GM23338 (cell line): ENCODE measurements around the gene SERPINA3. TPM values are rescaled to one million over a fixed set of nuclear protein-coding genes. Genes with fewer than 3 reads are reported as not detected.

Source experiments
- ATAC-seq: fragments of 200-7000 bp; cut with Tn5 transposase; 3 replicates; pipeline ENCODE4 v1.9.1; 2020
- DNase-seq: peaks from one replicate; pipeline ENCODE4 v3.0.0-alpha.2; 2015; ENCODE audit warnings: low spot score
- H2AFZ ChIP-seq: fragments of 200-600 bp; sonication (generic); 2 replicates; pipeline ENCODE4 v1.8.0; 2016; ENCODE audit warnings: antibody characterized with exemption, mild to moderate bottlenecking, moderate library complexity
- H3F3A ChIP-seq: fragments of 200-600 bp; sonication (generic); replicated peaks from 2 replicates; pipeline ENCODE4 v1.8.0; 2017; ENCODE audit warnings: antibody characterized with exemption, mixed run types, low read depth
- H3K27ac ChIP-seq: fragments of 200-600 bp; sonication (generic); 2 replicates; pipeline ENCODE4 v1.6.1; 2016; ENCODE audit warnings: low read depth
- H3K27me3 ChIP-seq: fragments of 200-600 bp; sonication (generic); 2 replicates; pipeline ENCODE4 v1.8.0; 2016; ENCODE audit warnings: mild to moderate bottlenecking, mixed run types, moderate library complexity; ENCODE audit not compliant: insufficient read depth
- H3K36me3 ChIP-seq: fragments of 200-600 bp; sonication (generic); 2 replicates; pipeline ENCODE4 v1.8.0; 2016; ENCODE audit warnings: mild to moderate bottlenecking; ENCODE audit not compliant: insufficient read depth
- H3K4me1 ChIP-seq: fragments of 200-600 bp; sonication (generic); 2 replicates; pipeline ENCODE4 v1.8.0; 2016; ENCODE audit warnings: mild to moderate bottlenecking, moderate library complexity; ENCODE audit not compliant: insufficient read depth
- H3K4me2 ChIP-seq: fragments of 200-600 bp; sonication (generic); 2 replicates; pipeline ENCODE4 v1.7.1; 2017; ENCODE audit warnings: mixed run types
- H3K4me3 ChIP-seq: fragments of 200-600 bp; sonication (generic); 2 replicates; pipeline ENCODE4 v1.6.1; 2016; ENCODE audit warnings: mixed run types
- H3K79me2 ChIP-seq: fragments of 200-600 bp; sonication (generic); replicated peaks from 2 replicates; pipeline ENCODE4 v1.8.0; 2017; ENCODE audit warnings: mild to moderate bottlenecking; ENCODE audit not compliant: insufficient read depth
- H3K9me2 ChIP-seq: fragments of 200-600 bp; sonication (generic); 2 replicates; pipeline ENCODE4 v1.8.0; 2017; ENCODE audit not compliant: insufficient read depth
- H4K20me1 ChIP-seq: fragments of 200-600 bp; sonication (generic); replicated peaks from 2 replicates; pipeline ENCODE4 v1.8.0; 2017; ENCODE audit warnings: mild to moderate bottlenecking; ENCODE audit not compliant: insufficient read depth
- H3K27ac Mint-ChIP-seq: 2 replicates; pipeline ENCODE4 v1.8.0; 2020; ENCODE audit warnings: inconsistent platforms, mild to moderate bottlenecking, moderate library complexity, mixed read lengths
- H3K27me3 Mint-ChIP-seq: 3 replicates; pipeline ENCODE4 v1.8.0; 2022; ENCODE audit warnings: low read depth, mild to moderate bottlenecking, moderate library complexity, mixed read lengths, inconsistent platforms; ENCODE audit not compliant: insufficient read depth, poor library complexity
- H3K36me3 Mint-ChIP-seq: 3 replicates; pipeline ENCODE4 v1.8.0; 2021; ENCODE audit warnings: low read depth, mild to moderate bottlenecking, inconsistent platforms, moderate library complexity, mixed read lengths
- H3K4me1 Mint-ChIP-seq: 3 replicates; pipeline ENCODE4 v1.8.0; 2020; ENCODE audit warnings: mild to moderate bottlenecking, inconsistent platforms, mixed read lengths
- H3K4me3 Mint-ChIP-seq: 3 replicates; pipeline ENCODE4 v1.8.0; 2021; ENCODE audit warnings: moderate library complexity, mild to moderate bottlenecking, inconsistent platforms, mixed read lengths
- H3K9me3 Mint-ChIP-seq: 3 replicates; pipeline ENCODE4 v1.8.0; 2020; ENCODE audit warnings: moderate library complexity, mild to moderate bottlenecking, inconsistent platforms, mixed read lengths
- CREB1 ChIP-seq: fragments of 250-450 bp; sonication (Bioruptor Pico); IDR thresholded peaks from 2 replicates; pipeline ENCODE4 v1.5.0; 2020; ENCODE audit warnings: low read depth, mild to moderate bottlenecking, moderate library complexity
- JUNB ChIP-seq: IDR thresholded peaks from one replicate; pipeline ENCODE4 v1.6.1; 2016; ENCODE audit warnings: antibody characterized with exemption; ENCODE audit not compliant: unreplicated experiment
- STAT1 ChIP-seq: IDR thresholded peaks from one replicate; pipeline ENCODE4 v1.6.1; 2016; ENCODE audit warnings: antibody characterized with exemption; ENCODE audit not compliant: unreplicated experiment
- polyA plus RNA-seq: library from polyadenylated mRNA; unstranded; fragments of >200 nt; fragmentation: Nextera tagmentation; extraction: Ambion mirVana; gene quantifications from 2 replicates; pipeline ENCODE4 v1.2.1, GENCODE V29; 2016
- total RNA-seq: library from RNA; depleted of rRNA; stranded (reverse); fragments of >200 nt; shearing (Covaris generic); gene quantifications from 2 replicates; pipeline ENCODE4 v1.2.3, GENCODE V29; 2014
- TF ChIP-seq, protein P1 (sequence below), 2 experiments: fragments of 200-600 bp in 1 of 2; sonication (generic) in 1 of 2; conservative IDR thresholded peaks; 2 replicates each; pipeline versions ENCODE4 v1.5.1 to v1.6.1; 2016 to 2017; ENCODE audit warnings: antibody characterized with exemption in 2 of 2, low read depth in 2 of 2, mild to moderate bottlenecking in 2 of 2, moderate library complexity in 1 of 2
- TF ChIP-seq, protein P2 (sequence below): fragments of 250-450 bp; sonication (Bioruptor Pico); IDR thresholded peaks from 2 replicates; pipeline ENCODE4 v1.5.0; 2020; ENCODE audit warnings: mild to moderate bottlenecking, moderate library complexity
- TF ChIP-seq, protein P3 (sequence below): IDR thresholded peaks from one replicate; pipeline ENCODE4 v1.6.1; 2018; ENCODE audit warnings: antibody characterized with exemption; ENCODE audit not compliant: unreplicated experiment
- TF ChIP-seq, protein P4 (sequence below): IDR thresholded peaks from 2 replicates; pipeline ENCODE4 v1.6.1; 2016; ENCODE audit warnings: antibody characterized with exemption

The SERPINA3 gene
- total and polyA plus RNA-seq, 2 experiments from 2014 or later: not detected

DNA sequence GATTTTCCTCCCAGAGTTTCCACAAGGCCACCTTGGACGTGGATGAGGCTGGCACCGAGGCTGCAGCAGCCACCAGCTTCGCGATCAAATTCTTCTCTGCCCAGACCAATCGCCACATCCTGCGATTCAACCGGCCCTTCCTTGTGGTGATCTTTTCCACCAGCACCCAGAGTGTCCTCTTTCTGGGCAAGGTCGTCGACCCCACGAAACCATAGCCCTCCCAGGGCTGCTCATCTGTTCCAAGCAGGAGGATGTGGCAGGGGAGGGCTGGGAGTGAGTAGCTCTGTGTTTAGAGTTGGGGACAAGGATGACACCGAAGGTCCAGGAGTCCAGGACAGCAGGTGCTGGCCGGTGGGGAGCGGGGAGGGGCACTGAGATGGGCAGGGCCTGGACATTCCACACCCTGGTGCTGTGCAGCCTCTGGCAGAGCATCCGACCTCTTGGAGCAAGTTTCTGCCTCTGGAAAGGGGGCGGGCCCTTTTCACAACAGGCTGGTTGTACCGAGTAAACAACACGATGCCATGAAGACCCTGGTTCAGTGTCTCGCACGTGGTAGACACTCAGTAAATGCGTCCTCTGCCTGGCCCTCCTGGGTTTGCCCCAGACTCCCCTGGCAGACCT is 42.7 kb upstream of the SERPINA3 start (continued):
- TF ChIP-seq, protein P1, sequence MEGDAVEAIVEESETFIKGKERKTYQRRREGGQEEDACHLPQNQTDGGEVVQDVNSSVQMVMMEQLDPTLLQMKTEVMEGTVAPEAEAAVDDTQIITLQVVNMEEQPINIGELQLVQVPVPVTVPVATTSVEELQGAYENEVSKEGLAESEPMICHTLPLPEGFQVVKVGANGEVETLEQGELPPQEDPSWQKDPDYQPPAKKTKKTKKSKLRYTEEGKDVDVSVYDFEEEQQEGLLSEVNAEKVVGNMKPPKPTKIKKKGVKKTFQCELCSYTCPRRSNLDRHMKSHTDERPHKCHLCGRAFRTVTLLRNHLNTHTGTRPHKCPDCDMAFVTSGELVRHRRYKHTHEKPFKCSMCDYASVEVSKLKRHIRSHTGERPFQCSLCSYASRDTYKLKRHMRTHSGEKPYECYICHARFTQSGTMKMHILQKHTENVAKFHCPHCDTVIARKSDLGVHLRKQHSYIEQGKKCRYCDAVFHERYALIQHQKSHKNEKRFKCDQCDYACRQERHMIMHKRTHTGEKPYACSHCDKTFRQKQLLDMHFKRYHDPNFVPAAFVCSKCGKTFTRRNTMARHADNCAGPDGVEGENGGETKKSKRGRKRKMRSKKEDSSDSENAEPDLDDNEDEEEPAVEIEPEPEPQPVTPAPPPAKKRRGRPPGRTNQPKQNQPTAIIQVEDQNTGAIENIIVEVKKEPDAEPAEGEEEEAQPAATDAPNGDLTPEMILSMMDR (conservative IDR thresholded peaks at IDR 0.05; ENCODE audit: low read depth in 2 of 2): no peak

DNA sequence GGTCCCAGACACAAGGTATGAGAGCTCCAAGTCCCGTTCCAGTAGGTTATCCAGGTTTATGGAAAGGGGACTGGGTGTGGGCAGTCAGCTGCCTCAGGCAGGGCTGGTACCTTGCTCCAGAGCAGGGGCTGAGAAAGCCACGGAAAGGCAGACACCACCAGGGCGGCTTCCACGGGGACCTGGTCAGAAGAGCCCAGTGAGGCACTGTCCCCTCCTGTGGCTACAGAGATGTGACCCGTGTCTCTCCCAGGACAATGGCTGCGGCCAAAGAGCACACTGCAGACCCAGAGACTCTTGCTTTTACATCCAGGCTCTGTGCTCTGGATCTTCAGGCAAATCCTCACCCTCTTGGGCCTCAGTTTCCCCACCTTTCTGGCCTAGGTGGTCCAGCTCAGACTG is 42.2 kb upstream of the SERPINA3 start:
- H3K27me3 ChIP-seq: no peaks in the 10 kb centered on the region
- H3K27ac ChIP-seq: no peak overlapping the region
- H3K4me1 ChIP-seq: no peaks in the 10 kb centered on the region
- H3F3A ChIP-seq: no peaks in the 10 kb centered on the region
- H2AFZ ChIP-seq: no peak overlapping the region
- H3K36me3 ChIP-seq: no peaks in the 10 kb centered on the region
- no peaks in the 10 kb centered on the region for H3K79me2 ChIP-seq
- H3K4me2 ChIP-seq: no peak overlapping the region
- Mint-ChIP-seq H3K4me1 (no peaks in the 10 kb centered on the region), H3K27ac (no peak overlapping the region), H3K9me3 (no peaks in the 10 kb centered on the region; the same call in 2 of the 3 replicates), H3K27me3 (peaks cover 3% of the 10 kb centered on the region), H3K4me3 (no peak overlapping the region), H3K36me3 (no peaks in the 10 kb centered on the region)
- no peaks in the 10 kb centered on the region for H4K20me1 ChIP-seq
- no peak overlapping the region for H3K4me3 ChIP-seq
- TF ChIP-seq JUNB: no peak
- TF ChIP-seq CREB1 (CRISPR knock-in tag): no peak
- DNase-seq: no peak
- ATAC-seq: no peak
- H3K9me2 ChIP-seq: peaks cover 5% of the 10 kb centered on the region; the same call in 1 of the 2 replicates

DNA sequence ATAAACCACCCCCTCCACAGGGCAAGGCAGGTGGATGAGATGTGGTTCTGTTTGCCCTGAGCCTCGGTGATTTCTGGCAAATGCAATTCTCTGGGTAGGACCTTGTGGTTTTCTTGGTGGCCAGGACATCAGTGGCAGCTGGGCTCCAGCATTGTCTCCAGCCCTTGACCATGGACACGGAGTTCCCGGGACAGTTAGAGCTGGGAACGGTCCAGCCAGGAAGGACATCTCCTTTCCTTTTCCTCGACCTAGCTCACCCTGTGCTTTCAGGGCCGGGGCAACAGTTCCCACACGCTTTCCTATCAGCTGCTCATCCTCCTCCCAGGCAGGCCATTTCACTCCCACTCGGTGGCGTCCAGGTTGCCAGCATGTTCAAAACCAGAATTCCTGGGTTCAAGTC is 41.8 kb upstream of the SERPINA3 start:
- Mint-ChIP-seq H3K36me3 (no peaks in the 10 kb centered on the region), H3K27me3 (peaks cover 4% of the 10 kb centered on the region), H3K4me3 (no peak overlapping the region), H3K4me1 (no peaks in the 10 kb centered on the region), H3K27ac (no peak overlapping the region), H3K9me3 (no peaks in the 10 kb centered on the region; the same call in 2 of the 3 replicates)
- Histone ChIP-seq H2AFZ (no peak overlapping the region), H3K27ac (no peak overlapping the region), H3K9me2 (0 out of 2 replicates have a peak, but pooled peaks cover 5% of the 10 kb centered on the region), H3K4me3 (no peak overlapping the region), H3K27me3 (no peaks in the 10 kb centered on the region), H3K4me1 (no peaks in the 10 kb centered on the region), H3F3A (no peaks in the 10 kb centered on the region), H4K20me1 (no peaks in the 10 kb centered on the region), H3K79me2 (no peaks in the 10 kb centered on the region), H3K36me3 (no peaks in the 10 kb centered on the region), H3K4me2 (no peak overlapping the region)
- no peak for ATAC-seq
- DNase-seq: no peak
- TF ChIP-seq, protein P2, sequence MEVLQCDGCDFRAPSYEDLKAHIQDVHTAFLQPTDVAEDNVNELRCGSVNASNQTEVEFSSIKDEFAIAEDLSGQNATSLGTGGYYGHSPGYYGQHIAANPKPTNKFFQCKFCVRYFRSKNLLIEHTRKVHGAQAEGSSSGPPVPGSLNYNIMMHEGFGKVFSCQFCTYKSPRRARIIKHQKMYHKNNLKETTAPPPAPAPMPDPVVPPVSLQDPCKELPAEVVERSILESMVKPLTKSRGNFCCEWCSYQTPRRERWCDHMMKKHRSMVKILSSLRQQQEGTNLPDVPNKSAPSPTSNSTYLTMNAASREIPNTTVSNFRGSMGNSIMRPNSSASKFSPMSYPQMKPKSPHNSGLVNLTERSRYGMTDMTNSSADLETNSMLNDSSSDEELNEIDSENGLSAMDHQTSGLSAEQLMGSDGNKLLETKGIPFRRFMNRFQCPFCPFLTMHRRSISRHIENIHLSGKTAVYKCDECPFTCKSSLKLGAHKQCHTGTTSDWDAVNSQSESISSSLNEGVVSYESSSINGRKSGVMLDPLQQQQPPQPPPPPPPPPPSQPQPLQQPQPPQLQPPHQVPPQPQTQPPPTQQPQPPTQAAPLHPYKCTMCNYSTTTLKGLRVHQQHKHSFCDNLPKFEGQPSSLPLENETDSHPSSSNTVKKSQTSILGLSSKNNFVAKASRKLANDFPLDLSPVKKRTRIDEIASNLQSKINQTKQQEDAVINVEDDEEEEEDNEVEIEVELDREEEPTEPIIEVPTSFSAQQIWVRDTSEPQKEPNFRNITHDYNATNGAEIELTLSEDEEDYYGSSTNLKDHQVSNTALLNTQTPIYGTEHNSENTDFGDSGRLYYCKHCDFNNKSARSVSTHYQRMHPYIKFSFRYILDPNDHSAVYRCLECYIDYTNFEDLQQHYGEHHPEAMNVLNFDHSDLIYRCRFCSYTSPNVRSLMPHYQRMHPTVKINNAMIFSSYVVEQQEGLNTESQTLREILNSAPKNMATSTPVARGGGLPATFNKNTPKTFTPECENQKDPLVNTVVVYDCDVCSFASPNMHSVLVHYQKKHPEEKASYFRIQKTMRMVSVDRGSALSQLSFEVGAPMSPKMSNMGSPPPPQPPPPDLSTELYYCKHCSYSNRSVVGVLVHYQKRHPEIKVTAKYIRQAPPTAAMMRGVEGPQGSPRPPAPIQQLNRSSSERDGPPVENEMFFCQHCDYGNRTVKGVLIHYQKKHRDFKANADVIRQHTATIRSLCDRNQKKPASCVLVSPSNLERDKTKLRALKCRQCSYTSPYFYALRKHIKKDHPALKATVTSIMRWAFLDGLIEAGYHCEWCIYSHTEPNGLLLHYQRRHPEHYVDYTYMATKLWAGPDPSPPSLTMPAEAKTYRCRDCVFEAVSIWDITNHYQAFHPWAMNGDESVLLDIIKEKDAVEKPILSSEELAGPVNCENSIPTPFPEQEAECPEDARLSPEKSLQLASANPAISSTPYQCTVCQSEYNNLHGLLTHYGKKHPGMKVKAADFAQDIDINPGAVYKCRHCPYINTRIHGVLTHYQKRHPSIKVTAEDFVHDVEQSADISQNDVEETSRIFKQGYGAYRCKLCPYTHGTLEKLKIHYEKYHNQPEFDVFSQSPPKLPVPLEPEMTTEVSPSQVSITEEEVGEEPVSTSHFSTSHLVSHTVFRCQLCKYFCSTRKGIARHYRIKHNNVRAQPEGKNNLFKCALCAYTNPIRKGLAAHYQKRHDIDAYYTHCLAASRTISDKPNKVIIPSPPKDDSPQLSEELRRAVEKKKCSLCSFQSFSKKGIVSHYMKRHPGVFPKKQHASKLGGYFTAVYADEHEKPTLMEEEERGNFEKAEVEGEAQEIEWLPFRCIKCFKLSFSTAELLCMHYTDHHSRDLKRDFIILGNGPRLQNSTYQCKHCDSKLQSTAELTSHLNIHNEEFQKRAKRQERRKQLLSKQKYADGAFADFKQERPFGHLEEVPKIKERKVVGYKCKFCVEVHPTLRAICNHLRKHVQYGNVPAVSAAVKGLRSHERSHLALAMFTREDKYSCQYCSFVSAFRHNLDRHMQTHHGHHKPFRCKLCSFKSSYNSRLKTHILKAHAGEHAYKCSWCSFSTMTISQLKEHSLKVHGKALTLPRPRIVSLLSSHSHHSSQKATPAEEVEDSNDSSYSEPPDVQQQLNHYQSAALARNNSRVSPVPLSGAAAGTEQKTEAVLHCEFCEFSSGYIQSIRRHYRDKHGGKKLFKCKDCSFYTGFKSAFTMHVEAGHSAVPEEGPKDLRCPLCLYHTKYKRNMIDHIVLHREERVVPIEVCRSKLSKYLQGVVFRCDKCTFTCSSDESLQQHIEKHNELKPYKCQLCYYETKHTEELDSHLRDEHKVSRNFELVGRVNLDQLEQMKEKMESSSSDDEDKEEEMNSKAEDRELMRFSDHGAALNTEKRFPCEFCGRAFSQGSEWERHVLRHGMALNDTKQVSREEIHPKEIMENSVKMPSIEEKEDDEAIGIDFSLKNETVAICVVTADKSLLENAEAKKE (CRISPR knock-in tag): no peak
- TF ChIP-seq, protein P3, sequence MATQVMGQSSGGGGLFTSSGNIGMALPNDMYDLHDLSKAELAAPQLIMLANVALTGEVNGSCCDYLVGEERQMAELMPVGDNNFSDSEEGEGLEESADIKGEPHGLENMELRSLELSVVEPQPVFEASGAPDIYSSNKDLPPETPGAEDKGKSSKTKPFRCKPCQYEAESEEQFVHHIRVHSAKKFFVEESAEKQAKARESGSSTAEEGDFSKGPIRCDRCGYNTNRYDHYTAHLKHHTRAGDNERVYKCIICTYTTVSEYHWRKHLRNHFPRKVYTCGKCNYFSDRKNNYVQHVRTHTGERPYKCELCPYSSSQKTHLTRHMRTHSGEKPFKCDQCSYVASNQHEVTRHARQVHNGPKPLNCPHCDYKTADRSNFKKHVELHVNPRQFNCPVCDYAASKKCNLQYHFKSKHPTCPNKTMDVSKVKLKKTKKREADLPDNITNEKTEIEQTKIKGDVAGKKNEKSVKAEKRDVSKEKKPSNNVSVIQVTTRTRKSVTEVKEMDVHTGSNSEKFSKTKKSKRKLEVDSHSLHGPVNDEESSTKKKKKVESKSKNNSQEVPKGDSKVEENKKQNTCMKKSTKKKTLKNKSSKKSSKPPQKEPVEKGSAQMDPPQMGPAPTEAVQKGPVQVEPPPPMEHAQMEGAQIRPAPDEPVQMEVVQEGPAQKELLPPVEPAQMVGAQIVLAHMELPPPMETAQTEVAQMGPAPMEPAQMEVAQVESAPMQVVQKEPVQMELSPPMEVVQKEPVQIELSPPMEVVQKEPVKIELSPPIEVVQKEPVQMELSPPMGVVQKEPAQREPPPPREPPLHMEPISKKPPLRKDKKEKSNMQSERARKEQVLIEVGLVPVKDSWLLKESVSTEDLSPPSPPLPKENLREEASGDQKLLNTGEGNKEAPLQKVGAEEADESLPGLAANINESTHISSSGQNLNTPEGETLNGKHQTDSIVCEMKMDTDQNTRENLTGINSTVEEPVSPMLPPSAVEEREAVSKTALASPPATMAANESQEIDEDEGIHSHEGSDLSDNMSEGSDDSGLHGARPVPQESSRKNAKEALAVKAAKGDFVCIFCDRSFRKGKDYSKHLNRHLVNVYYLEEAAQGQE: no peak
- no peak for TF ChIP-seq STAT1
- TF ChIP-seq, protein P4, sequence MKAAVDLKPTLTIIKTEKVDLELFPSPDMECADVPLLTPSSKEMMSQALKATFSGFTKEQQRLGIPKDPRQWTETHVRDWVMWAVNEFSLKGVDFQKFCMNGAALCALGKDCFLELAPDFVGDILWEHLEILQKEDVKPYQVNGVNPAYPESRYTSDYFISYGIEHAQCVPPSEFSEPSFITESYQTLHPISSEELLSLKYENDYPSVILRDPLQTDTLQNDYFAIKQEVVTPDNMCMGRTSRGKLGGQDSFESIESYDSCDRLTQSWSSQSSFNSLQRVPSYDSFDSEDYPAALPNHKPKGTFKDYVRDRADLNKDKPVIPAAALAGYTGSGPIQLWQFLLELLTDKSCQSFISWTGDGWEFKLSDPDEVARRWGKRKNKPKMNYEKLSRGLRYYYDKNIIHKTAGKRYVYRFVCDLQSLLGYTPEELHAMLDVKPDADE: no peak
